Measurements from ENCODE around the gene PAQR4.

- TF ChIP-seq ZBTB49 (tag by site-specific recombination; IDR thresholded peaks at IDR 0.05; ENCODE audit: low read depth): no peak
- no peak for TF ChIP-seq ZFP3 (tag by site-specific recombination; IDR thresholded peaks at IDR 0.05; ENCODE audit: low read depth)
- TF ChIP-seq ZNF19 (tag by site-specific recombination; IDR thresholded peaks at IDR 0.05; ENCODE audit: low read depth): no peak
- no peak for TF ChIP-seq ZNF596 (tag by site-specific recombination; IDR thresholded peaks at IDR 0.05)
- no peak for TF ChIP-seq CTCF (tag by site-specific recombination; IDR thresholded peaks at IDR 0.05)
- TF ChIP-seq ZBTB8A (tag by site-specific recombination; IDR thresholded peaks at IDR 0.05): no peak
Measured at GRCh38 chr16:2991566-2992261, 22.6 kb downstream of the PAQR4 start.

Measured in HEK293 (cell line).